B cell (primary cell): ENCODE results near the gene TP53AIP1. TPM values are rescaled to one million over a fixed set of nuclear protein-coding genes. Genes with fewer than 3 reads are reported as not detected.
A peak's percentile ranks its signal among the peaks of the same experiment; 100 is the strongest.

Experiments used
- ATAC-seq: fragments of 200-7000 bp; cut with Tn5 transposase; one replicate; pipeline ENCODE4 v1.10.0; 2021; ENCODE audit warnings: low read depth, mild to moderate bottlenecking, moderate number of reproducible peaks, moderate library complexity
- CTCF ChIA-PET: fragments of 350-600 bp; sonication (Branson Sonifier 250); formaldehyde crosslinking; loops from one replicate; lab custom pipeline; 2021; ENCODE audit warnings: antibody characterized with exemption, inconsistent platforms; lab: Charles Lee
- POLR2A ChIA-PET: fragments of 350-600 bp; sonication (Branson Sonifier 250); formaldehyde crosslinking; loops from one replicate; lab custom pipeline; 2021; ENCODE audit warnings: antibody characterized with exemption; lab: Charles Lee
- DNase-seq: peaks from one replicate; pipeline ENCODE4 v3.0.0; 2013
- H2AFZ ChIP-seq: 2 replicates; pipeline ENCODE4 v1.6.1; 2012; ENCODE audit warnings: mild to moderate bottlenecking, low read depth, low read length; ENCODE audit not compliant: insufficient read depth, poor library complexity, severe bottlenecking
- H3K27ac ChIP-seq, 2 donors: 1 replicate in 1 of 2; 2 replicates in 1 of 2; pipeline ENCODE4 v1.5.1; 2012 to 2013; ENCODE audit warnings: low read length in 2 of 2, mild to moderate bottlenecking in 2 of 2, moderate library complexity in 1 of 2
- H3K27me3 ChIP-seq, 4 experiments: fragments of 200-600 bp in 1 of 4; sonication (generic) in 1 of 4; replicated peaks in 1 of 4; 1 replicate in 2 of 4; 2 replicates in 2 of 4; pipeline versions ENCODE4 v1.6.1 to v1.7.0; 2013 to 2016; ENCODE audit warnings: low read length in 3 of 4, mild to moderate bottlenecking in 2 of 4, mixed read lengths in 1 of 4, moderate library complexity in 1 of 4; ENCODE audit not compliant: insufficient read depth in 4 of 4, control insufficient read depth in 3 of 4; ENCODE audit errors: control extremely low read depth in 1 of 4
- H3K36me3 ChIP-seq, 2 experiments: replicated peaks in 1 of 2; 1 replicate in 1 of 2; 2 replicates in 1 of 2; pipeline versions ENCODE4 v1.6.1 to v1.7.1; 2013; ENCODE audit warnings: low read length in 1 of 2; ENCODE audit not compliant: insufficient read depth in 2 of 2, control insufficient read depth in 1 of 2; ENCODE audit errors: control extremely low read depth in 1 of 2, extremely low read depth in 1 of 2
- H3K4me1 ChIP-seq, 2 donors: fragments of 200-600 bp in 1 of 2; sonication (generic) in 1 of 2; 1 replicate in 1 of 2; 2 replicates in 1 of 2; pipeline versions ENCODE4 v1.5.1 to v1.6.1; 2013 to 2017; ENCODE audit warnings: low read length in 2 of 2; ENCODE audit not compliant: control insufficient read depth in 2 of 2, insufficient read depth in 2 of 2
- H3K4me2 ChIP-seq: replicated peaks from 2 replicates; pipeline ENCODE3; 2012; ENCODE audit warnings: mild to moderate bottlenecking, low read depth, low read length; ENCODE audit not compliant: poor library complexity, severe bottlenecking
- H3K4me3 ChIP-seq, 5 experiments: fragments of 200-600 bp in 1 of 5; sonication (generic) in 1 of 5; 1 replicate in 3 of 5; 2 replicates in 2 of 5; pipeline versions ENCODE4 v1.5.1 to v1.7.0; 2011 to 2016; ENCODE audit warnings: low read length in 4 of 5, mild to moderate bottlenecking in 4 of 5, low read depth in 2 of 5, control low read depth in 1 of 5, moderate library complexity in 1 of 5; ENCODE audit not compliant: insufficient read depth in 1 of 5; ENCODE audit errors: control extremely low read depth in 1 of 5, extremely low read depth in 1 of 5
- H3K79me2 ChIP-seq: fragments of 200-600 bp; sonication (generic); one replicate; pipeline ENCODE4 v1.6.0; 2016; ENCODE audit warnings: low read length; ENCODE audit not compliant: control insufficient read depth, insufficient read depth
- H3K9ac ChIP-seq: fragments of 200-600 bp; sonication (generic); 2 replicates; pipeline ENCODE4 v1.6.1; 2017; ENCODE audit warnings: mild to moderate bottlenecking, low read length, moderate library complexity
- H3K9me3 ChIP-seq, 3 donors: one replicate each; pipeline versions ENCODE4 v1.6.1 to v1.7.1; 2013; ENCODE audit warnings: low read length in 2 of 3; ENCODE audit not compliant: control insufficient read depth in 2 of 3, insufficient read depth in 1 of 3; ENCODE audit errors: control extremely low read depth in 1 of 3
- H4K20me1 ChIP-seq: 2 replicates; pipeline ENCODE4 v1.6.0; 2012; ENCODE audit warnings: mild to moderate bottlenecking, low read length; ENCODE audit not compliant: insufficient read depth, control insufficient read depth, poor library complexity, severe bottlenecking
- H3K27ac Mint-ChIP-seq: one replicate; pipeline ENCODE4 v1.8.0; 2021; ENCODE audit warnings: mixed read lengths
- H3K27me3 Mint-ChIP-seq: one replicate; pipeline ENCODE4 v1.8.0; 2021; ENCODE audit warnings: mixed read lengths
- H3K4me1 Mint-ChIP-seq: one replicate; pipeline ENCODE4 v1.8.0; 2021; ENCODE audit warnings: mixed read lengths
- H3K4me3 Mint-ChIP-seq: one replicate; pipeline ENCODE4 v1.8.0; 2021; ENCODE audit warnings: mixed read lengths
- H3K9me3 Mint-ChIP-seq: one replicate; pipeline ENCODE4 v1.8.0; 2022; ENCODE audit warnings: mixed read lengths; ENCODE audit not compliant: insufficient read depth
- EZH2 ChIP-seq: IDR thresholded peaks from 2 replicates; pipeline ENCODE4 v1.6.1; 2012; ENCODE audit warnings: borderline replicate concordance, low read depth, mild to moderate bottlenecking, moderate library complexity, low read length; ENCODE audit not compliant: insufficient read depth, poor library complexity, severe bottlenecking
- WGBS: methylation state at CpG from one replicate; pipeline ENCODE4 v1.1.5; 2013; ENCODE audit warnings: missing lambda C conversion rate; ENCODE audit not compliant: insufficient coverage; 5-methylcytosine and 5-hydroxymethylcytosine counted together
- intact Hi-C: fragments of 100-400 bp; cut with micrococcal nuclease; formaldehyde crosslinking; loops from one replicate; pipeline ENCODE4 v1.10.0; 2022
- polyA plus RNA-seq: library from polyadenylated mRNA; depleted of rRNA; stranded (reverse); fragments of >200 nt; gene quantifications from 2 replicates; pipeline ENCODE4 v1.2.3, GENCODE V29; 2012
- total RNA-seq, 2 donors: library from RNA; stranded (reverse); fragments of 120-200 nt in 1 of 2; gene quantifications; 1 replicate in 1 of 2; 2 replicates in 1 of 2; pipeline versions ENCODE4 v1.2.3 to v1.2.4, GENCODE V29; 2013 to 2022
- TF ChIP-seq, protein P1 (sequence below): fragments of 200-600 bp; IDR thresholded peaks from one replicate; pipeline ENCODE4 v1.8.0; 2022; ENCODE audit warnings: antibody characterized with exemption, mild to moderate bottlenecking

Gene TP53AIP1
- total and polyA plus RNA-seq, 2 donors (not counting 1 experiment from before 2014, with no cell fraction given) = 0.04 to 0.12 TPM

DNA sequence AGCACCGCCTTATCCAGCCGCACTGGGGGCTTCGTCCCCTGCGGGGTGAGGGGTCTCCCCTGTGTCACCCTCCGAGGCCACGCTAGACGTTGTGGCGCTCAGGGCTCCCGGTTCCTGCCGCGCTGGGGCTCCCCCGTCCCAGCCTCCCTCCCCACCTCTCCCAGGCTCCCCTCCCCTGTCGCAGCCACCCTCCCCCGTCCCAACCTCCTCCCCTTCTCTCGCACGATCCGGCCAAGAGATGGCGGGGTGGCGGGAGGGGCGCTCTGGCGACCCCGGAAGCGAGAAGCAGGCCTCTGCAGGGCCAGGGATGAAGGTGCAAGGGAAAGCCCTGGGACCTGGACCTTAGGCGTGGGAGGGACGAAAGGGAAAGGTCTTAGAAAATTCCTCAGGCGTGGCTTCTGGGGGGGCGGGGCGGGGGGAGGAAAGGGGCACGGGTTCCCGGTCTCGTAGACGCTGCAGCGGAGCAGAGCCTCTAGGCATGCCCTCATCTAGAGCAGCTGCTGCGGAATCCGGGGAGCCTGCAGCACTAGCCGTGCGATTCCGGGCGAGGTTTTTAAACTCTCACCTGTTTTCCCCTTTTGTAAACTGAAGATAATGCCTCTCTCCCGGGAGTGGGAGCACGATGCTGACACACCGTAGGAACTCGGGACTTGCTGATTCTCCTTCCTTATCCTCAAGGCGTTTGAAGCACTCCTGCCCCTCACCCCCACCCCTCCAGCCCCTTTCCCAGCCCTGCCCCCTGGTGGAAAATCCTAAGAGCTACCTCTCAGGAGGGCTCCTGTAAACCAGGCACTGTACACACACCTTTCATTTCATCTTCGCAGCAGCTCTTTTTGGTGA, 37.1 kb downstream of the TP53AIP1 start:
- DNase-seq = peak; percentile 60
- Histone ChIP-seq H3K4me2 (peak overlapping the region; percentile 97), H4K20me1 (no peaks in the 10 kb centered on the region), H3K27me3 (peaks cover 0 to 92% (median 57%) of the 10 kb centered on the region in 4 experiments), H2AFZ (peak overlapping the region; percentile 74), H3K9me3 (peaks cover 0 to 9% (median 3%) of the 10 kb centered on the region in 3 donors), H3K36me3 (no peaks in the 10 kb centered on the region), H3K9ac (peak overlapping the region; percentile 67), H3K27ac (no peak overlapping the region), H3K79me2 (no peaks in the 10 kb centered on the region), H3K4me3 (peak overlapping the region; percentile 8 to 81 (median 59)), H3K4me1 (peaks cover 21 to 28% of the 10 kb centered on the region in 2 donors)
- intact Hi-C loops = loop anchor here (1.0 kb wide), 1 partner anchor 21 kb away; no protein-coding TSS in a partner anchor
- ChIA-PET CTCF (interaction anchor here (0.5 to 9.4 kb wide), 15 partner anchors 9 to 748 kb away, joined by 3 to 89 read pairs (median 4); partner anchors contain the start of gene KCNJ5), POLR2A (interaction anchor here (0.6 to 0.9 kb wide), 4 partner anchors 12 to 241 kb away, joined by 3 to 7 read pairs (median 4); no protein-coding TSS in a partner anchor)
- peak; percentile 57 for ATAC-seq
- peak overlapping the region; percentile 50 for H3K27ac Mint-ChIP-seq
- H3K9me3 Mint-ChIP-seq = no peaks in the 10 kb centered on the region
- 2% methylated on average over 35 of the region's 45 CpGs for WGBS
- TF ChIP-seq EZH2 = no peak
- TF ChIP-seq, protein P1, sequence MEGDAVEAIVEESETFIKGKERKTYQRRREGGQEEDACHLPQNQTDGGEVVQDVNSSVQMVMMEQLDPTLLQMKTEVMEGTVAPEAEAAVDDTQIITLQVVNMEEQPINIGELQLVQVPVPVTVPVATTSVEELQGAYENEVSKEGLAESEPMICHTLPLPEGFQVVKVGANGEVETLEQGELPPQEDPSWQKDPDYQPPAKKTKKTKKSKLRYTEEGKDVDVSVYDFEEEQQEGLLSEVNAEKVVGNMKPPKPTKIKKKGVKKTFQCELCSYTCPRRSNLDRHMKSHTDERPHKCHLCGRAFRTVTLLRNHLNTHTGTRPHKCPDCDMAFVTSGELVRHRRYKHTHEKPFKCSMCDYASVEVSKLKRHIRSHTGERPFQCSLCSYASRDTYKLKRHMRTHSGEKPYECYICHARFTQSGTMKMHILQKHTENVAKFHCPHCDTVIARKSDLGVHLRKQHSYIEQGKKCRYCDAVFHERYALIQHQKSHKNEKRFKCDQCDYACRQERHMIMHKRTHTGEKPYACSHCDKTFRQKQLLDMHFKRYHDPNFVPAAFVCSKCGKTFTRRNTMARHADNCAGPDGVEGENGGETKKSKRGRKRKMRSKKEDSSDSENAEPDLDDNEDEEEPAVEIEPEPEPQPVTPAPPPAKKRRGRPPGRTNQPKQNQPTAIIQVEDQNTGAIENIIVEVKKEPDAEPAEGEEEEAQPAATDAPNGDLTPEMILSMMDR = peak; percentile 60
- peaks cover 26% of the 10 kb centered on the region for H3K4me1 Mint-ChIP-seq
- peak overlapping the region; percentile 81 for H3K4me3 Mint-ChIP-seq
- peaks cover 69% of the 10 kb centered on the region for H3K27me3 Mint-ChIP-seq
